GM12878 (cell line): Measurements from ENCODE around the gene SPHK1. TPM values are rescaled to one million over a fixed set of nuclear protein-coding genes. Genes with fewer than 3 reads are reported as not detected.

Experiments used
- BCL11A ChIP-seq: IDR thresholded peaks from 2 replicates; pipeline ENCODE4 v1.6.1; 2011; ENCODE audit warnings: low read depth, low read length
- CBX5 ChIP-seq: sonication (generic); IDR thresholded peaks from 2 replicates; pipeline ENCODE4 v1.6.1; 2016; ENCODE audit warnings: low read depth, moderate library complexity, mild to moderate bottlenecking, inconsistent platforms
- EZH2 ChIP-seq: IDR thresholded peaks from 2 replicates; pipeline ENCODE4 v1.6.1; 2012; ENCODE audit warnings: low read depth, mild to moderate bottlenecking, control low read depth, inconsistent platforms, low read length, borderline replicate concordance; ENCODE audit not compliant: control insufficient read depth
- FOXM1 ChIP-seq: IDR thresholded peaks from 2 replicates; pipeline ENCODE4 v1.6.1; 2012; ENCODE audit warnings: low read depth, mild to moderate bottlenecking, inconsistent platforms, low read length, moderate library complexity
- HDAC6 ChIP-seq: fragments of 200-600 bp; sonication (generic); IDR thresholded peaks from one replicate; pipeline ENCODE4 v1.8.0; 2017; ENCODE audit warnings: antibody characterized with exemption; ENCODE audit not compliant: unreplicated experiment
- SREBF2 ChIP-seq: IDR thresholded peaks from 2 replicates; pipeline ENCODE4 v1.6.1; 2012; ENCODE audit warnings: mild to moderate bottlenecking, low read length
- TAF1 ChIP-seq: IDR thresholded peaks from 2 replicates; pipeline ENCODE4 v1.6.1; 2011; ENCODE audit warnings: mild to moderate bottlenecking, low read depth, low read length, borderline replicate concordance
- WRNIP1 ChIP-seq: IDR thresholded peaks from 2 replicates; pipeline ENCODE4 v1.6.1; 2011; ENCODE audit warnings: low read depth, low read length, improper control_type of control experiment, borderline replicate concordance
- ZNF24 ChIP-seq: fragments of 450-650 bp; IDR thresholded peaks from 2 replicates; pipeline ENCODE4 v1.6.1; 2017; ENCODE audit warnings: antibody characterized with exemption, mild to moderate bottlenecking
- ZNF274 ChIP-seq: IDR thresholded peaks from one replicate; pipeline ENCODE4 v1.8.0; 2011; ENCODE audit not compliant: insufficient read length, insufficient read depth
- polyA plus RNA-seq, 11 experiments: library from polyadenylated mRNA; depleted of rRNA in 4 of 11; unstranded in 6 of 11; stranded (reverse) in 5 of 11; fragments of >200 nt; fragmentation: Nextera tagmentation in 4 of 11; fragmentation: Illumina TruSeq in 1 of 11; extraction: Ambion mirVana in 4 of 11; extraction: Trizol in 1 of 11; gene quantifications; 1 replicate in 1 of 11; 2 replicates in 10 of 11; pipeline versions ENCODE4 v1.2.1 to v1.2.3, GENCODE V29; 2011 to 2016; ENCODE audit warnings: inconsistent platforms in 2 of 11, missing spikeins in 2 of 11, low read depth in 1 of 11
- total RNA-seq, 4 experiments: library from RNA; depleted of rRNA in 3 of 4; stranded (reverse); fragments of >200 nt in 3 of 4; fragmentation: Illumina TruSeq in 1 of 4; extraction: Trizol in 1 of 4; gene quantifications; 2 replicates each; pipeline versions ENCODE4 v1.2.1 to v1.2.3, GENCODE V29; 2013 to 2021
- TF ChIP-seq, protein P1 (sequence below): fragments of 450-650 bp; IDR thresholded peaks from 2 replicates; pipeline ENCODE4 v1.6.1; 2018; ENCODE audit warnings: borderline replicate concordance, mild to moderate bottlenecking; ENCODE audit not compliant: partially characterized antibody
- TF ChIP-seq, protein P2 (sequence below): fragments of 150-350 bp; IDR thresholded peaks from 2 replicates; pipeline ENCODE4 v1.6.1; 2014; ENCODE audit warnings: mild to moderate bottlenecking, low read depth, low read length
- TF ChIP-seq, protein P3 (sequence below): fragments of 450-650 bp; formaldehyde crosslinking; IDR thresholded peaks from 2 replicates; pipeline ENCODE4 v1.4.0; 2020; ENCODE audit warnings: mild to moderate bottlenecking, moderate library complexity
- TF ChIP-seq, protein P4 (sequence below): fragments of 450-650 bp; IDR thresholded peaks from 2 replicates; pipeline ENCODE4 v1.6.1; 2017; ENCODE audit warnings: mild to moderate bottlenecking, low read depth, inconsistent platforms; ENCODE audit not compliant: poor library complexity, severe bottlenecking
- TF ChIP-seq, protein P5 (sequence below): fragments of 450-650 bp; formaldehyde crosslinking; IDR thresholded peaks from 2 replicates; pipeline ENCODE4 v1.5.0; 2022; ENCODE audit warnings: mild to moderate bottlenecking, missing genetic modification characterization

Gene SPHK1
- total and polyA plus RNA-seq, 10 of the 15 experiments (the other 5 are each of a cell fraction or from before 2014, with no cell fraction given), result 0.09 to 1.1 (median 0.36) TPM; not detected in 2

DNA sequence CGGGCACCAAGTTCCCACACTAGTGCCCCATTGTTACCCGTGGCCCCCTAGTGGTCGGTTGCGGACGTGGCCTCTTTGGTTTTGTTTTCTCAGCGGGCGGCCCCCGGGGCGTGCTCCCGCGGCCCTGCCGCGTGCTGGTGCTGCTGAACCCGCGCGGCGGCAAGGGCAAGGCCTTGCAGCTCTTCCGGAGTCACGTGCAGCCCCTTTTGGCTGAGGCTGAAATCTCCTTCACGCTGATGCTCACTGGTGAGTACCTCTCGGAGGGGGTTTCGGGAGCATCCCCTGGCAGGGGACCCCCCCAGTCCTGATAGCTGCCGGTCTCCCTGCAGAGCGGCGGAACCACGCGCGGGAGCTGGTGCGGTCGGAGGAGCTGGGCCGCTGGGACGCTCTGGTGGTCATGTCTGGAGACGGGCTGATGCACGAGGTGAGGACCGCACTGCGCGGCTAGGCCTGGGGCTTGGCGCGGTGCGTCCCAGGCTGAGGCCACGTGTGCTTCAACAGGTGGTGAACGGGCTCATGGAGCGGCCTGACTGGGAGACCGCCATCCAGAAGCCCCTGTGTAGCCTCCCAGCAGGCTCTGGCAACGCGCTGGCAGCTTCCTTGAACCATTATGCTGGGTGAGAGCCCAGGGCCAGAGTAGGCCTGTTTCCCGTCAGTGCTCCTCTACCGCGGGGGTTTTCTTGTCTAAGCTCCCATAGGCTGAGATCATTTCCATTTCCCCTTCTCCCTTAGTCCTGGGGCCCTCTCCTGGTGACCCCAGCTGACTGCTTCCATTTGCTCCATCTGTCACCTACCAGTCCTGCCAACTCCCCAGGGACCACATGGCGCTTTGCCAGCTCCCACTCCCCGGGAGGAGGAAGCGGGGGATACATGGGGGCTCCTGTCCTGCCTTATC lies 1.7 kb downstream of the SPHK1 start (continued):
- TF ChIP-seq FOXM1 (no peak), SREBF2 (no peak), CBX5 (no peak), BCL11A (no peak), ZNF274 (no peak), ZNF24 (no peak), HDAC6 (no peak), WRNIP1 (no peak), TAF1 (no peak), EZH2 (no peak)
- TF ChIP-seq, protein P1, sequence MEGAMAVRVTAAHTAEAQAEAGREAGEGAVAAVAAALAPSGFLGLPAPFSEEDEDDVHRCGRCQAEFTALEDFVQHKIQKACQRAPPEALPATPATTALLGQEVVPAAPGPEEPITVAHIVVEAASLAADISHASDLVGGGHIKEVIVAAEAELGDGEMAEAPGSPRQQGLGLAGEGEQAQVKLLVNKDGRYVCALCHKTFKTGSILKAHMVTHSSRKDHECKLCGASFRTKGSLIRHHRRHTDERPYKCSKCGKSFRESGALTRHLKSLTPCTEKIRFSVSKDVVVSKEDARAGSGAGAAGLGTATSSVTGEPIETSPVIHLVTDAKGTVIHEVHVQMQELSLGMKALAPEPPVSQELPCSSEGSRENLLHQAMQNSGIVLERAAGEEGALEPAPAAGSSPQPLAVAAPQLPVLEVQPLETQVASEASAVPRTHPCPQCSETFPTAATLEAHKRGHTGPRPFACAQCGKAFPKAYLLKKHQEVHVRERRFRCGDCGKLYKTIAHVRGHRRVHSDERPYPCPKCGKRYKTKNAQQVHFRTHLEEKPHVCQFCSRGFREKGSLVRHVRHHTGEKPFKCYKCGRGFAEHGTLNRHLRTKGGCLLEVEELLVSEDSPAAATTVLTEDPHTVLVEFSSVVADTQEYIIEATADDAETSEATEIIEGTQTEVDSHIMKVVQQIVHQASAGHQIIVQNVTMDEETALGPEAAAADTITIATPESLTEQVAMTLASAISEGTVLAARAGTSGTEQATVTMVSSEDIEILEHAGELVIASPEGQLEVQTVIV, result no peak
- TF ChIP-seq, protein P2, sequence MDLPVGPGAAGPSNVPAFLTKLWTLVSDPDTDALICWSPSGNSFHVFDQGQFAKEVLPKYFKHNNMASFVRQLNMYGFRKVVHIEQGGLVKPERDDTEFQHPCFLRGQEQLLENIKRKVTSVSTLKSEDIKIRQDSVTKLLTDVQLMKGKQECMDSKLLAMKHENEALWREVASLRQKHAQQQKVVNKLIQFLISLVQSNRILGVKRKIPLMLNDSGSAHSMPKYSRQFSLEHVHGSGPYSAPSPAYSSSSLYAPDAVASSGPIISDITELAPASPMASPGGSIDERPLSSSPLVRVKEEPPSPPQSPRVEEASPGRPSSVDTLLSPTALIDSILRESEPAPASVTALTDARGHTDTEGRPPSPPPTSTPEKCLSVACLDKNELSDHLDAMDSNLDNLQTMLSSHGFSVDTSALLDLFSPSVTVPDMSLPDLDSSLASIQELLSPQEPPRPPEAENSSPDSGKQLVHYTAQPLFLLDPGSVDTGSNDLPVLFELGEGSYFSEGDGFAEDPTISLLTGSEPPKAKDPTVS, result no peak
- TF ChIP-seq, protein P3, sequence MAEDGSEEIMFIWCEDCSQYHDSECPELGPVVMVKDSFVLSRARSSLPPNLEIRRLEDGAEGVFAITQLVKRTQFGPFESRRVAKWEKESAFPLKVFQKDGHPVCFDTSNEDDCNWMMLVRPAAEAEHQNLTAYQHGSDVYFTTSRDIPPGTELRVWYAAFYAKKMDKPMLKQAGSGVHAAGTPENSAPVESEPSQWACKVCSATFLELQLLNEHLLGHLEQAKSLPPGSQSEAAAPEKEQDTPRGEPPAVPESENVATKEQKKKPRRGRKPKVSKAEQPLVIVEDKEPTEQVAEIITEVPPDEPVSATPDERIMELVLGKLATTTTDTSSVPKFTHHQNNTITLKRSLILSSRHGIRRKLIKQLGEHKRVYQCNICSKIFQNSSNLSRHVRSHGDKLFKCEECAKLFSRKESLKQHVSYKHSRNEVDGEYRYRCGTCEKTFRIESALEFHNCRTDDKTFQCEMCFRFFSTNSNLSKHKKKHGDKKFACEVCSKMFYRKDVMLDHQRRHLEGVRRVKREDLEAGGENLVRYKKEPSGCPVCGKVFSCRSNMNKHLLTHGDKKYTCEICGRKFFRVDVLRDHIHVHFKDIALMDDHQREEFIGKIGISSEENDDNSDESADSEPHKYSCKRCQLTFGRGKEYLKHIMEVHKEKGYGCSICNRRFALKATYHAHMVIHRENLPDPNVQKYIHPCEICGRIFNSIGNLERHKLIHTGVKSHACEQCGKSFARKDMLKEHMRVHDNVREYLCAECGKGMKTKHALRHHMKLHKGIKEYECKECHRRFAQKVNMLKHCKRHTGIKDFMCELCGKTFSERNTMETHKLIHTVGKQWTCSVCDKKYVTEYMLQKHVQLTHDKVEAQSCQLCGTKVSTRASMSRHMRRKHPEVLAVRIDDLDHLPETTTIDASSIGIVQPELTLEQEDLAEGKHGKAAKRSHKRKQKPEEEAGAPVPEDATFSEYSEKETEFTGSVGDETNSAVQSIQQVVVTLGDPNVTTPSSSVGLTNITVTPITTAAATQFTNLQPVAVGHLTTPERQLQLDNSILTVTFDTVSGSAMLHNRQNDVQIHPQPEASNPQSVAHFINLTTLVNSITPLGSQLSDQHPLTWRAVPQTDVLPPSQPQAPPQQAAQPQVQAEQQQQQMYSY (CRISPR knock-in tag), result no peak
- TF ChIP-seq, protein P4, sequence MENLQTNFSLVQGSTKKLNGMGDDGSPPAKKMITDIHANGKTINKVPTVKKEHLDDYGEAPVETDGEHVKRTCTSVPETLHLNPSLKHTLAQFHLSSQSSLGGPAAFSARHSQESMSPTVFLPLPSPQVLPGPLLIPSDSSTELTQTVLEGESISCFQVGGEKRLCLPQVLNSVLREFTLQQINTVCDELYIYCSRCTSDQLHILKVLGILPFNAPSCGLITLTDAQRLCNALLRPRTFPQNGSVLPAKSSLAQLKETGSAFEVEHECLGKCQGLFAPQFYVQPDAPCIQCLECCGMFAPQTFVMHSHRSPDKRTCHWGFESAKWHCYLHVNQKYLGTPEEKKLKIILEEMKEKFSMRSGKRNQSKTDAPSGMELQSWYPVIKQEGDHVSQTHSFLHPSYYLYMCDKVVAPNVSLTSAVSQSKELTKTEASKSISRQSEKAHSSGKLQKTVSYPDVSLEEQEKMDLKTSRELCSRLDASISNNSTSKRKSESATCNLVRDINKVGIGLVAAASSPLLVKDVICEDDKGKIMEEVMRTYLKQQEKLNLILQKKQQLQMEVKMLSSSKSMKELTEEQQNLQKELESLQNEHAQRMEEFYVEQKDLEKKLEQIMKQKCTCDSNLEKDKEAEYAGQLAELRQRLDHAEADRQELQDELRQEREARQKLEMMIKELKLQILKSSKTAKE, result no peak
- TF ChIP-seq, protein P5, sequence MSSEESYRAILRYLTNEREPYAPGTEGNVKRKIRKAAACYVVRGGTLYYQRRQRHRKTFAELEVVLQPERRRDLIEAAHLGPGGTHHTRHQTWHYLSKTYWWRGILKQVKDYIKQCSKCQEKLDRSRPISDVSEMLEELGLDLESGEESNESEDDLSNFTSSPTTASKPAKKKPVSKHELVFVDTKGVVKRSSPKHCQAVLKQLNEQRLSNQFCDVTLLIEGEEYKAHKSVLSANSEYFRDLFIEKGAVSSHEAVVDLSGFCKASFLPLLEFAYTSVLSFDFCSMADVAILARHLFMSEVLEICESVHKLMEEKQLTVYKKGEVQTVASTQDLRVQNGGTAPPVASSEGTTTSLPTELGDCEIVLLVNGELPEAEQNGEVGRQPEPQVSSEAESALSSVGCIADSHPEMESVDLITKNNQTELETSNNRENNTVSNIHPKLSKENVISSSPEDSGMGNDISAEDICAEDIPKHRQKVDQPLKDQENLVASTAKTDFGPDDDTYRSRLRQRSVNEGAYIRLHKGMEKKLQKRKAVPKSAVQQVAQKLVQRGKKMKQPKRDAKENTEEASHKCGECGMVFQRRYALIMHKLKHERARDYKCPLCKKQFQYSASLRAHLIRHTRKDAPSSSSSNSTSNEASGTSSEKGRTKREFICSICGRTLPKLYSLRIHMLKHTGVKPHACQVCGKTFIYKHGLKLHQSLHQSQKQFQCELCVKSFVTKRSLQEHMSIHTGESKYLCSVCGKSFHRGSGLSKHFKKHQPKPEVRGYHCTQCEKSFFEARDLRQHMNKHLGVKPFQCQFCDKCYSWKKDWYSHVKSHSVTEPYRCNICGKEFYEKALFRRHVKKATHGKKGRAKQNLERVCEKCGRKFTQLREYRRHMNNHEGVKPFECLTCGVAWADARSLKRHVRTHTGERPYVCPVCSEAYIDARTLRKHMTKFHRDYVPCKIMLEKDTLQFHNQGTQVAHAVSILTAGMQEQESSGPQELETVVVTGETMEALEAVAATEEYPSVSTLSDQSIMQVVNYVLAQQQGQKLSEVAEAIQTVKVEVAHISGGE (CRISPR knock-in tag), result no peak
